Measurements from ENCODE around the gene LDAF1. TPM values are rescaled to one million over a fixed set of nuclear protein-coding genes. Genes with fewer than 3 reads are reported as not detected.
"Not testable (repeated sequence)": the region's sequence is repeated elsewhere in the genome, so short reads cannot be mapped to it uniquely, and the experiment has no call there.

LDAF1 gene
- polyA plus RNA-seq (2013, experiment 1 of 2), result 15.4 TPM
- polyA plus RNA-seq (2013, experiment 2 of 2), result 16.3 TPM

DNA sequence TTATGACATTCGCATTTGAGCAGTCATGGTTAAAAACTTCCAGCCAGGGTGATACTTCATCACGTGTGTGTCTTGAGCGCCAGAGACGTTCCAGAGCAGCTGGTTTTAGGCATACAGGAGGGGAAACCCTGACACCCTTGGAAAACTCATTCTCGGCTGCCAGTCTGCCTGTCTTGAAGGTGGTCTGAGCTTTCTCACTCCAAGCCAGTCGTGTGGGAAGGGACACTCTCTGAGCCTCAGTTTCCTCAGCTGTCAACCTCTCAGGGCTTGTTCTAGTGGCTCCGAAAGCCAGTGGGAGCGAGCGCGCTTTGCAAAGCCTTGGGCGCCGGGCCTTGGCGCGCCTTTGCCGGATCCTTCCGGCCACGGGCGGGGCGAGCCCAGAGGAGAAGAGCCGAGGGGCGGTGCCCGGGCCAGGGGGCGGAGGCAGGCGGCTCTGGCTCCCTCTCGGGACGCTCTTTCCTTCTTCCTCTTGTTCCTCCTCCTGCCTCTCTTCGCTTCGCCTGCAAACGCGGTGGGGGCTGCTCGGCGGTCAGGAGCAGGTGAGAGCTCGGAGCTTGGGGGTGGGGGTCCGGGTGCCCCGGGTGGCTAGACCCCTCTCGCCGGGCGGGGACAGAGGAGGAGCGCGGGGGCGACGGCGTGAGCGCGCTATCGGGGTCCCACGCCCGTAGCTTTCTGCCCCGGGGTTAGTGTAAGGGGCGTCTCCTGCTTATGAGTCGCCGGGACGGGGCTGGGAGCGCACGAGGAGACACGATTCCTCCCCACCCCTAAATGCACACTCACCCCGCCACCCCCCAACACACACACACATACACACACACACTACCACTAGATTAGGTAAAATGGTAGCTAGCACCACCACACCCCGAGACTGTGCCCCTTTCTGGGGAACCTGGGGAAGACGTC is at the start of gene LDAF1:
Gene LDAF1, plus strand, starts transcription at position 467 of the 903 bp plus-strand sequence. CDS start 2,509 bp downstream, outside the sequence.
- peak within 1 kb of the TSS; percentile 91 for H3K9ac ChIP-seq (ENCODE audit: low read length)
- peak within 1 kb of the TSS; percentile 78 for H4K8ac ChIP-seq (ENCODE audit: low read length)

GRCh38 chr16:21115551-21115950 is 42.9 kb upstream of the LDAF1 start:
- not testable (repeated sequence) for H3K36me3 ChIP-seq (ENCODE audit: control insufficient read depth in 1 of 2, insufficient read depth in 2 of 2, low read depth in 1 of 2, low read length in 2 of 2); H2BK12ac ChIP-seq (ENCODE audit: low read length in 2 of 2); H3K23ac ChIP-seq (ENCODE audit: low read length in 2 of 2); H3K79me1 ChIP-seq (replicated peaks; ENCODE audit: low read length, poor library complexity, severe bottlenecking); H2AFZ ChIP-seq (ENCODE audit: low read depth, low read length); H3K4me1 ChIP-seq (ENCODE audit: control insufficient read depth, insufficient read depth, low read depth, low read length); H3K27me3 ChIP-seq (ENCODE audit: control insufficient read depth in 1 of 2, insufficient read depth in 1 of 2, low read length in 2 of 2); H3K4me3 ChIP-seq (ENCODE audit: insufficient read depth in 1 of 2, low read depth in 1 of 2, low read length in 2 of 2); H4K91ac ChIP-seq (ENCODE audit: low read length); H3K9me3 ChIP-seq (ENCODE audit: control insufficient read depth, low read length); H3K18ac ChIP-seq (ENCODE audit: low read depth in 1 of 2, low read length in 2 of 2); H2BK120ac ChIP-seq (ENCODE audit: low read depth, low read length); H2AK5ac ChIP-seq (ENCODE audit: low read length, severe bottlenecking); H3K4me2 ChIP-seq (ENCODE audit: low read length, poor library complexity, severe bottlenecking); H3K4ac ChIP-seq (ENCODE audit: low read depth in 1 of 2, low read length in 2 of 2); H3K27ac ChIP-seq (ENCODE audit: low read length, poor library complexity, severe bottlenecking); H2BK15ac ChIP-seq (ENCODE audit: low read depth, poor library complexity, severe bottlenecking); DNase-seq; H3K14ac ChIP-seq (ENCODE audit: low read length in 2 of 2); H3K9ac ChIP-seq (ENCODE audit: low read length); H4K8ac ChIP-seq (ENCODE audit: low read length); H2BK5ac ChIP-seq (ENCODE audit: low read depth, low read length, poor library complexity, severe bottlenecking)
- WGBS, result 83% methylated on average over 3 of the region's 4 CpGs

More for the DNA sequence above, at the start of gene LDAF1:
- H3K27ac ChIP-seq (ENCODE audit: low read length, poor library complexity, severe bottlenecking), result no peak within 1 kb of the TSS
- H3K4me3 ChIP-seq (ENCODE audit: insufficient read depth in 1 of 2, low read depth in 1 of 2, low read length in 2 of 2), result peak within 1 kb of the TSS; percentile 84 to 87
- peaks cover 0 to 22% of the 10 kb centered on the region in 2 experiments for H3K36me3 ChIP-seq (ENCODE audit: control insufficient read depth in 1 of 2, insufficient read depth in 2 of 2, low read depth in 1 of 2, low read length in 2 of 2)
- peak within 1 kb of the TSS; percentile 100 for H3K4me2 ChIP-seq (ENCODE audit: low read length, poor library complexity, severe bottlenecking)
- peak within 1 kb of the TSS in 1 of 2 experiments; percentile 42 for H3K4ac ChIP-seq (ENCODE audit: low read depth in 1 of 2, low read length in 2 of 2)
- H3K27me3 ChIP-seq (ENCODE audit: control insufficient read depth in 1 of 2, insufficient read depth in 1 of 2, low read length in 2 of 2), result no peaks in the 10 kb centered on the region
- H3K23ac ChIP-seq (ENCODE audit: low read length in 2 of 2), result peak within 1 kb of the TSS in 1 of 2 experiments; percentile 77
- H2BK15ac ChIP-seq (ENCODE audit: low read depth, poor library complexity, severe bottlenecking), result no peak within 1 kb of the TSS
- no peak within 1 kb of the TSS for H2BK5ac ChIP-seq (ENCODE audit: low read depth, low read length, poor library complexity, severe bottlenecking)
- H2AFZ ChIP-seq (ENCODE audit: low read depth, low read length), result peak within 1 kb of the TSS; percentile 89
- H3K79me1 ChIP-seq (replicated peaks; ENCODE audit: low read length, poor library complexity, severe bottlenecking), result peaks cover 12% of the 10 kb centered on the region
- peak within 1 kb of the TSS in 1 of 2 experiments; percentile 71 for H3K18ac ChIP-seq (ENCODE audit: low read depth in 1 of 2, low read length in 2 of 2)
- H3K14ac ChIP-seq (ENCODE audit: low read length in 2 of 2), result peak within 1 kb of the TSS in 1 of 2 experiments; percentile 47
- DNase-seq, result peak; percentile 82
- no peak within 1 kb of the TSS for H2BK120ac ChIP-seq (ENCODE audit: low read depth, low read length)
- H4K91ac ChIP-seq (ENCODE audit: low read length), result no peak within 1 kb of the TSS
- no peaks in the 10 kb centered on the region for H3K9me3 ChIP-seq (ENCODE audit: control insufficient read depth, low read length)
- peaks cover 14% of the 10 kb centered on the region for H3K4me1 ChIP-seq (ENCODE audit: control insufficient read depth, insufficient read depth, low read depth, low read length)
- 3% methylated on average over 37 of the region's 59 CpGs for WGBS
- no peak within 1 kb of the TSS for H2AK5ac ChIP-seq (ENCODE audit: low read length, severe bottlenecking)
- H2BK12ac ChIP-seq (ENCODE audit: low read length in 2 of 2), result peak within 1 kb of the TSS in 1 of 2 experiments; percentile 85

GRCh38 chr16:21116148-21116693 is 42.3 kb upstream of the LDAF1 start:
- 75% methylated on average over 12 of the region's 13 CpGs for WGBS
- H2AK5ac ChIP-seq (ENCODE audit: low read length, severe bottlenecking), result no peak overlapping the region
- H3K4me2 ChIP-seq (ENCODE audit: low read length, poor library complexity, severe bottlenecking), result no peak overlapping the region
- no peak overlapping the region for H3K23ac ChIP-seq (ENCODE audit: low read length in 2 of 2)
- no peak overlapping the region for H3K4ac ChIP-seq (ENCODE audit: low read depth in 1 of 2, low read length in 2 of 2)
- no peak overlapping the region for H2BK12ac ChIP-seq (ENCODE audit: low read length in 2 of 2)
- H3K79me1 ChIP-seq (replicated peaks; ENCODE audit: low read length, poor library complexity, severe bottlenecking), result no peaks in the 10 kb centered on the region
- no peak overlapping the region for H2BK120ac ChIP-seq (ENCODE audit: low read depth, low read length)
- H2AFZ ChIP-seq (ENCODE audit: low read depth, low read length), result no peak overlapping the region
- H2BK5ac ChIP-seq (ENCODE audit: low read depth, low read length, poor library complexity, severe bottlenecking), result no peak overlapping the region
- H3K36me3 ChIP-seq (ENCODE audit: control insufficient read depth in 1 of 2, insufficient read depth in 2 of 2, low read depth in 1 of 2, low read length in 2 of 2), result no peaks in the 10 kb centered on the region
- no peak overlapping the region for H2BK15ac ChIP-seq (ENCODE audit: low read depth, poor library complexity, severe bottlenecking)
- no peak overlapping the region for H3K9ac ChIP-seq (ENCODE audit: low read length)
- H3K27me3 ChIP-seq (ENCODE audit: control insufficient read depth in 1 of 2, insufficient read depth in 1 of 2, low read length in 2 of 2), result no peaks in the 10 kb centered on the region
- H3K4me1 ChIP-seq (ENCODE audit: control insufficient read depth, insufficient read depth, low read depth, low read length), result no peaks in the 10 kb centered on the region
- no peak overlapping the region for H4K91ac ChIP-seq (ENCODE audit: low read length)
- H3K9me3 ChIP-seq (ENCODE audit: control insufficient read depth, low read length), result no peaks in the 10 kb centered on the region
- H3K4me3 ChIP-seq (ENCODE audit: insufficient read depth in 1 of 2, low read depth in 1 of 2, low read length in 2 of 2), result peak overlapping the region in 1 of 2 experiments; percentile 8
- DNase-seq, result no peak
- no peak overlapping the region for H3K14ac ChIP-seq (ENCODE audit: low read length in 2 of 2)
- H4K8ac ChIP-seq (ENCODE audit: low read length), result no peak overlapping the region
- H3K18ac ChIP-seq (ENCODE audit: low read depth in 1 of 2, low read length in 2 of 2), result no peak overlapping the region
- no peak overlapping the region for H3K27ac ChIP-seq (ENCODE audit: low read length, poor library complexity, severe bottlenecking)

- Histone ChIP-seq H2BK15ac (ENCODE audit: low read depth, poor library complexity, severe bottlenecking) (no peak overlapping the region), H2AFZ (ENCODE audit: low read depth, low read length) (no peak overlapping the region), H3K4me1 (ENCODE audit: control insufficient read depth, insufficient read depth, low read depth, low read length) (no peaks in the 10 kb centered on the region), H4K91ac (ENCODE audit: low read length) (no peak overlapping the region), H3K4ac (ENCODE audit: low read depth in 1 of 2, low read length in 2 of 2) (no peak overlapping the region), H3K18ac (ENCODE audit: low read depth in 1 of 2, low read length in 2 of 2) (no peak overlapping the region), H3K9me3 (ENCODE audit: control insufficient read depth, low read length) (no peaks in the 10 kb centered on the region), H3K14ac (ENCODE audit: low read length in 2 of 2) (no peak overlapping the region), H3K4me2 (ENCODE audit: low read length, poor library complexity, severe bottlenecking) (no peak overlapping the region), H3K4me3 (ENCODE audit: insufficient read depth in 1 of 2, low read depth in 1 of 2, low read length in 2 of 2) (no peak overlapping the region), H4K8ac (ENCODE audit: low read length) (no peak overlapping the region), H3K27ac (ENCODE audit: low read length, poor library complexity, severe bottlenecking) (no peak overlapping the region), H3K27me3 (ENCODE audit: control insufficient read depth in 1 of 2, insufficient read depth in 1 of 2, low read length in 2 of 2) (no peaks in the 10 kb centered on the region), H2BK5ac (ENCODE audit: low read depth, low read length, poor library complexity, severe bottlenecking) (no peak overlapping the region), H3K9ac (ENCODE audit: low read length) (no peak overlapping the region), H2BK120ac (ENCODE audit: low read depth, low read length) (no peak overlapping the region), H3K79me1 (replicated peaks; ENCODE audit: low read length, poor library complexity, severe bottlenecking) (no peaks in the 10 kb centered on the region), H3K36me3 (ENCODE audit: control insufficient read depth in 1 of 2, insufficient read depth in 2 of 2, low read depth in 1 of 2, low read length in 2 of 2) (no peaks in the 10 kb centered on the region), H2BK12ac (ENCODE audit: low read length in 2 of 2) (no peak overlapping the region), H3K23ac (ENCODE audit: low read length in 2 of 2) (no peak overlapping the region), H2AK5ac (ENCODE audit: low read length, severe bottlenecking) (no peak overlapping the region)
- WGBS, result 70% methylated on average over 3 of the region's 4 CpGs
- no peak for DNase-seq
Measured at GRCh38 chr16:21117567-21117966, 40.9 kb upstream of the LDAF1 start.
